ENCODE results near the gene ADGRB2.

ADGRB2 gene, protein sequence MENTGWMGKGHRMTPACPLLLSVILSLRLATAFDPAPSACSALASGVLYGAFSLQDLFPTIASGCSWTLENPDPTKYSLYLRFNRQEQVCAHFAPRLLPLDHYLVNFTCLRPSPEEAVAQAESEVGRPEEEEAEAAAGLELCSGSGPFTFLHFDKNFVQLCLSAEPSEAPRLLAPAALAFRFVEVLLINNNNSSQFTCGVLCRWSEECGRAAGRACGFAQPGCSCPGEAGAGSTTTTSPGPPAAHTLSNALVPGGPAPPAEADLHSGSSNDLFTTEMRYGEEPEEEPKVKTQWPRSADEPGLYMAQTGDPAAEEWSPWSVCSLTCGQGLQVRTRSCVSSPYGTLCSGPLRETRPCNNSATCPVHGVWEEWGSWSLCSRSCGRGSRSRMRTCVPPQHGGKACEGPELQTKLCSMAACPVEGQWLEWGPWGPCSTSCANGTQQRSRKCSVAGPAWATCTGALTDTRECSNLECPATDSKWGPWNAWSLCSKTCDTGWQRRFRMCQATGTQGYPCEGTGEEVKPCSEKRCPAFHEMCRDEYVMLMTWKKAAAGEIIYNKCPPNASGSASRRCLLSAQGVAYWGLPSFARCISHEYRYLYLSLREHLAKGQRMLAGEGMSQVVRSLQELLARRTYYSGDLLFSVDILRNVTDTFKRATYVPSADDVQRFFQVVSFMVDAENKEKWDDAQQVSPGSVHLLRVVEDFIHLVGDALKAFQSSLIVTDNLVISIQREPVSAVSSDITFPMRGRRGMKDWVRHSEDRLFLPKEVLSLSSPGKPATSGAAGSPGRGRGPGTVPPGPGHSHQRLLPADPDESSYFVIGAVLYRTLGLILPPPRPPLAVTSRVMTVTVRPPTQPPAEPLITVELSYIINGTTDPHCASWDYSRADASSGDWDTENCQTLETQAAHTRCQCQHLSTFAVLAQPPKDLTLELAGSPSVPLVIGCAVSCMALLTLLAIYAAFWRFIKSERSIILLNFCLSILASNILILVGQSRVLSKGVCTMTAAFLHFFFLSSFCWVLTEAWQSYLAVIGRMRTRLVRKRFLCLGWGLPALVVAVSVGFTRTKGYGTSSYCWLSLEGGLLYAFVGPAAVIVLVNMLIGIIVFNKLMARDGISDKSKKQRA (N-terminal part only)

DNA sequence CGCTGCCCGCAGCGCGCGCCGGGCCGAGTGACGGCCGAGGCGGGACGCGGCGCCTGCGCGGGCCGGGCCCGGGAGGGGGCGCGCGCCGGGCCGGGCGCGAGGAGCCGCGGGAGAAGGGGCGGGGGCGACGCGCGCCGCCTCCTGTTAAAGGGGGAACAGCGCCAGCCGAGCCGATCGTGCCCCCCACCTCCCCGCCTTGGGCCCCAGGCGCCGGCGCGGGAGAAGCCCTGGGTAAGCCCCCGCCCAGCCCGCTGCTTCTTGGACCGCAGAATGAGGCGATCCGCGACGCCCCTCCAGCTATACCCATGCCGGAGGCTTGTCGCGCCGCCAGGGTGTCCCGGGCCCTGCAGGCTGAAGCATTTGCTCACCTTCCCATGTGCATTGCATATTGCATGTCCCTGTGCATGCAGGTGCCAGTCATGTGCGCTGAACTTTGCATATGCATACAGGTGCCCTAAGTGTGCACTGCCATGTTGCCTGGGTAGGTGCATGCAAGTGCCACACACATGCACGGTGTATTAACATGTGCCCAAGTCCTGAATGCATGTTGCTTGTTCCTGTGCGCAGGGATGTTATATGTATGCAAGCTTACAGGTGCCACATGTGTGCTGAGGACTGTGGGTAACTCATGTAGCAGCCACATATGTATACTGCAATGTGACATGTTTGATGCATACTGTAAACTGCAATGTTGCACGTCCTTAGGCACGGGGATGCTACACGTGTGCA, at the start of gene ADGRB2:
TSS of gene ADGRB2 (minus strand) at position 29 of the 729 bp plus-strand sequence. CDS start 7,119 bp downstream, outside the sequence.
- DNase-seq (ENCODE audit: low spot score) = no peak

DNA sequence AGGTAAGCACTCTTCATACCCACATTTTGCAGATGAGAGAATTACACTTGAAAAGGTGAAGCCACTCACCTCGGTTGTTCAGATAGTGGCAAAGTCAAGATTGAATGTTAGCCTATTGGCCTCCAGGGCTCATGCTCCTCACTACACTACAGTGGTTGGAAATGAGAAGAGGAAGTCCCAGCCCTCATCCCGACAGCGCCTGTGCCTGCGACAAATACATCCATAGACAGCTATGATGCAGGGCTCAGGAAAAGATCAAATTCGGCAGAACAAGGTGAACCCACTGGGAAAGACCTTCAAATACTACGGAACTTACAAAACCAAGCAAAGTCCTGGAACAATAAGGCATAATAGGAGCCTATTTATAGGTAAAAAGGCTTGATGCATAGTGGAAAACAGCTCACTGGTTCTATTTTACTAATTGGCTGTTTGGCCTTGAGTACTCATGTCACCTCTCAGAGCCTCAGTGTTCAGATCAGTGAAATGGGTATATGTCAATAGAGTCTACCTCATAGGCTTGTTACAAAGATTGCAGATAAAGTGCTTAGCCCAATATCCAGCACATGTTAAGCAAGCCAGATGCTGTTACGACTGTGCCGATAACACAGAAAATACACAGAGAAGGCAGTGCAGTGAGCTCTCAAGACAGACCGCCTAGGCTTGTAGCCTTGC, 48.2 kb upstream of the ADGRB2 start:
- no peak for DNase-seq (ENCODE audit: low spot score)

DNA sequence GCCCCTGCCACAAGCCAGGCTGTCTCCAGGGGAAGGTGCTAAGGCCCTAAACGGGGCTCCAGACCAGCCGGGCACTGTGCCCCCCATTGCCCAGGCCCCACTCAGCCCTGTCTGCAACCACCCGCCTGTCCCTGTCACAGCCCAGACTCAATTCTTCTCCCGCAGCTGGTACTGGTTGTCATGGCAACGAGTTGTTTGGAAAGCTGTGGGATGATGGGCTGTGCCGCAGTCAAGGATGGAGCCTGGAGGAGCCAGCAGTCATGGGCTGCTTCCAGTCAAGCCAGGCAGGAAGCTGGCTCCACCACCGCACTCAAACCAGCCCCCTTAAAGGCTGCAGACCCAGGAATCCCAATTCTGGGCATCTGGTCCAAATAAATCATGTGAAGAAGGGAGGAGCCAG, 47.5 kb upstream of the ADGRB2 start:
- no peak for DNase-seq (ENCODE audit: low spot score)

DNA sequence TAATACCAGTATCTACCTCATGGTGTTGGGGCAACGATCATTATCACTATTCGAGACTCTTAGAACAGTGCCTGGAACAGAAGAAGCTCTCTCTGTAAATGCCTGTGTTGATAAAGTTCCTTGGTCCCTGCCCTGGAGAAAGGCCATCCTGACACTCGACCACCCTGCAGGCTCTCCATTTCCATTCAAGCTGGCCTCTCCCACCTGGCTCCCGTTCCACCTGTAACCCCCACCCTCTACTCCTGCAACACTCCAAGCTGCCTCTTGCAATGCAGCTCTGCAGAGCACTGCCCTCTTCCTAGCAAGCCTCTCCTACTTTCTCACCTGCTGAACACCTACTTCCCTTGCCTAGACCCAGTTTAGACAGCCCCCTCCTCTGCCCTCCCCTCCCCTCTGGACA, 45.6 kb upstream of the ADGRB2 start:
- no peak for DNase-seq (ENCODE audit: low spot score)

DNA sequence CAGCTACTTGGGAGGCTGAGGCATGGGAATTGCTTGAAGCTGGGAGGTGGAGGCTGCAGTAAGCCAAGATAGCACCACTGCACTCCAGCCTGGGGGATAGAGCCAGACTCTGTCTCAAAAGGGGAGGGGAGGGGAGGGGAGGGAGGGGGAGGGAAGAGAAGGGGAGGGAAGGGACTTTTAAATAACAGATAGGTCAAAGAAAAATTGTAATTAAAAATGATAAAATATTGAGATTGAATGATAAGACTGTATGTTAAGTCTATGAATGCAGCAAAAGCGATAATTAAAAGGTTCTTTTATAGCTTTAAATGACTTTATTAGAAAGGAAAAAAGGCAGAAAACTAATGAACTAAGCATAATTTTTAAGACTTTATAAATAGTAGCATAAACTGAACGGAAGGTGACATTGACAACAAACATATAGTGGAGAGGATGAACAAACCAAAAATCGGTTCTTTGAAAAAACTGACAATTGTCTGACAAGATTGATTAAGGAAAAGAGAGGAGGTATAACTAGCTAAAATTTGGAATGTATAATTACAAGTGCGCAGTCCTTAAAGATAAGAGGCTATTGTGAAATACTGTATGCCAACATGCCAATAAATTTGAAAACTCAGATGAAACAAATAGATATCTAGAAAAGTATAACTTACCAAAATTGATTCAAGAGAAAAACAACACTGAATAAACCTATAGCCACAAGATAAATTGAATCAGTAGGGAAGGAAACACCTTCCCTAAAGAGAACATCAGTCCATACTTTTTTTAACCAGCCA, 43.3 kb upstream of the ADGRB2 start:
- DNase-seq (ENCODE audit: low spot score) = no peak

DNA sequence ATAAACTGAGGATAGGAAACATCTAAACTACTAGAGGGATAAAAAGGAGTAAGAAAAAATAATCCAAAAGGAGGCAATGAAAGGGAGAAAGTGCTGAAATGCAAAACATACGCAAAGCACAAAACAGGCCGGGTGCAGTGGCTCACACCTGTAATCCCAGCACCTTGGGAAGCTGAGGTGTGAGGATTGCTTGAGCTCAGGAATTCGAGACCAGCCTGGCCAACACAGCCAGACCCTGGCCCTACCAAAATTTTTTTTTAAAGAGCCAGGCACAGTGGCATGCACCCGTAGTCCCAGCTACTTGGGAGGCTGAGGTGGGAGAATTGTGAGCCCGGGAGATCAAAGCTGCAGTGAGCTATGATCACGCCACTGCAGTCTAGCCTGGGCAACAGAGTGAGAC, 41.2 kb upstream of the ADGRB2 start:
- DNase-seq (ENCODE audit: low spot score) = no peak

DNA sequence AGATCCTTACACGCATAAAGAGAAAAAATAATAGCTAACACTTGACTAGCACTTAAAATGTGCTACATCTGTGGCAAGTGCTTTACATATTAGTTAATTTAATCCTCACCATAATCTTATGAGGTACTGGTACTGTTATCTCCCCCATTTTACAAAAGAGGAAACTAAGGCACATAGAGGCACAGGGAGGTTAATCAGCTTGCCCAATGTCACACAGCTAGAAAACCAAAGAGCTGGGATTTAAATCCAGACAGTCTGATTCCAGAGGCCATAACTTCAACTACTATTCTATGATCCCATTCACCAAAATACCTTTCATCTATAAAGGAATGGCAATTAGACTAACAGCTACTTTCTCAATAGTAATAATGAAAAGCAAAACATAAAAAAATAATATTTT, 40.0 kb upstream of the ADGRB2 start:
- no peak for DNase-seq (ENCODE audit: low spot score)

DNA sequence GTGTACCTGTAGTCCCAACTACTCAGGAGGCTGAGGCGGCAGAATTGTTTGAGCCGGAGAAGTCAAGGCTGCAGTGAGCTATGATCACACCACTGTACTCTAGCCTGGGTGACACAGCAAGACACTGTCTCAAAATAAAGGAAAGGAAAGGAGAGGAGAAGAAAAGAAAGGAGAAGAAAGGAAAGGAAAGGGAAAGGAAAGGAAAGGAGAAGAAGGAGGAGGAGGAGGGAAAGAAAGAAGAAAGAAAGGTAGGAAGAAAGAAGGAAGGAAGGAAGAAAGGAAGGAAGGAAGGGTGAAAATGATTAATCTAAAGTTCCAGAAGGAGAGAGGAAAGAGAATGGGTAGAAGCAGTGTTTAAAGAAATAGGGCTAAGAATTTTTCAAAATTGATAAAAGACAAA, 39.5 kb upstream of the ADGRB2 start:
- DNase-seq (ENCODE audit: low spot score) = no peak

DNA sequence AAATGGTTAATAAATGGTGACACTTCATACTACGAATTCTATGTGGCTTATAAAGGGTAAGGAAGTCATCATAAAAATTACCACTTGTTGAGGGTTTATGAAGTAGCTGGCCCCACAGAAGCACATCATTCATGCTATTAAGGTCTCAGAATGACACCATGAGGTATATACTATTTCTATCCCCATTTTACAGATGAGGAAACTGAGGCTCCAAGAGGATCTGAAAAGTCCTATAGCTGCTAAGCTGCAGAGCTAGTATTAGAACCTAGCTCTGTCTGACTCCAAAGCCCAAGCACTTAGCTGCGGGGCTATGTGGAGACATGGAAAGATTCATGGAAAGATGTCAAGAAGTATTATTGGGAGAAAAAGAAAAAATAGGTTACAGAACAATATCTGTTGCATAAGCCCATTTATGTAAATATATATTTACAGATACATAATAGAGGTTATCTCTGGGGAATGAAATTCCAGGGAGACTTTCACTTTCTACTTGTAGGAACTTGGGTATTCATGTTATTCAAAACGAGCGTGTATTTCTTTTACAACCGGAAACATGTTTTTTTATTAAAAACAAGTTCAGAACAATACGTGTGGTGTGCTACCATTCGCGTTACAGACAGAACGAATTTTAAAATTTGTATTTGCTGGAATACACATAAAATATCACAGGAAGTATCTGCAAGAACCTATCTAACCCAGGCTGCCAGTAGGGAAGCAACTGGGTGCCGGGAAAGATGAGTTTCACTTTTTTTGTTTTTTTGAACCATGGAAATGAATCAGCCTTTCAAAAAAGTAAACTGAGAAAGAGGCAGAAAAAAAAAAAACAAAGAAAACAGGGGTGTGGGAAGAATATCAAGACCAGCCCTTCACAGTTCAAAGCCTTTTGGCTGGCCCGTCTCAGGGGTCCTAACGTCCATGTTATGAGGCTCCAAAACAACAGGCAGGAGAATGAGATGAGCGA, 38.3 kb upstream of the ADGRB2 start:
- DNase-seq (ENCODE audit: low spot score) = no peak

DNA sequence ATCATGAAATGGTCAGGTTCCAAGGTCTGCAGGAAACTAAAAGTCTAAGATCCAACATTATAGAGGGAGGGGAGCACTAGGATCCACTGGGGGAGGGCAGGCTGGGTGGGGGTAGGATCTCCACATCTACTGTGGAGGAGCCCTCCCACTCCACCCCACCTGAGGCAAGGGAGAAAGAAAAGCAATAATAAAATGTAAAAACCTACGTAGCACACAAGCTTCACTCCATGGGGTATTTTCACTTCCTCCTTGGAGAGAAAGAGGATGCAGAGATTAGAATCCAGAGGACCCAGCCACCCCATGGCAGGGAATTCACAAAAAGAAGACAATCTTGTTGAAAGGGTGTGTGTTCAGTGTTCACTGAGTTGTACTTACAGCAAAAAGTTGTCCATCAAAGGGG, 37.3 kb upstream of the ADGRB2 start:
- DNase-seq (ENCODE audit: low spot score) = no peak

DNA sequence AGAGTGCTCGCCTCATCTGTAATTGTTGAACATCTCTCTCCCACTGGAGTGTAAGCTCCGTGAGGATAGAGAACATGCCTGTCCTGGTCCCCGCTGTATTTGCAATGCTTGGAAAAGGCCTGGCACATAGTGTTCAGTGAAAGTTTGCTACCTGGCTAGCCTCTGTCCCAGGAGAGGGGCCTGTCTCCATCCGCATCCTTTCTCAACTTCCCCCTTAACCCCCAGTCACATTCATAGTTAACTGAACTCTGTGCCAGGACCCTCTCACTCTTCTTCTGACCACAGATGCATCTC, 36.5 kb upstream of the ADGRB2 start:
- no peak for DNase-seq (ENCODE audit: low spot score)

DNA sequence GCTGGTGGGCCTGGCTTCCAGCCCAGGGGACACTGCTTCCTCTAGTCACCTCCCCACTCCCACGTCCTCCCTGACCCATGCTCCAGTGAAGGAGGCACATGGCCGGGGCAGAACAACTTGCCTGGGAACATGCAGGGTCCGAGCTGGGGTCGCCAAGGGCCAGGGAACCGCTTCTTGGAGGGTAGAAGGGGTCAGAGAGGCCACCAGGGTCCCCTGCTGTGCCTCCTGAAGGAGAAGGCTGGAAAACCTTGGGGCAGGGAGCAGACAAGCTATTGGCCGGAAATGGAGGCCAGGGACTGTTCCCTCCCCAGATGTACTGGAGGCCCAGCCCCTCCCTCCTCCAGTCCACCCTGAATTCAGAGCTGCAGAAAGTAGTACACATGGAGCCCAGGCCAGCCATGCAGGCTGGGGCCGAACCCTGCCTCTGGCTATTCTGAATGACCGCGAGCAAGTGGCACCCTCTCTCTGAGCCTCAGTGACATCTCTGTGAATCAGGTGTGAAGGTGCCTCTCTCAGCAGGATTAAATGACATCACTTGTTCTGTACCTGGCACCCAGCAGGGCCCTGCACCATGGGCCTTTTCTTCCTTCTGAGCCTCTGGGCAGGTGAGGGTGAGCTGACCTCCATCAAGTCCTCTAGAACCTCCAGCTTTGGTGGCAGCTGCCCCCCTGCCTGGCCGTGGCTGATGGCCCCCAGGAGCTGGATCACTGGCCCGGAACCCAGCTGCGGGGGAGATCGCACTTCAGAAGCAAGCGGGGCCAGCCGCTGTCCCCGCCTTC, 35.9 kb upstream of the ADGRB2 start:
- no peak for DNase-seq (ENCODE audit: low spot score)

DNA sequence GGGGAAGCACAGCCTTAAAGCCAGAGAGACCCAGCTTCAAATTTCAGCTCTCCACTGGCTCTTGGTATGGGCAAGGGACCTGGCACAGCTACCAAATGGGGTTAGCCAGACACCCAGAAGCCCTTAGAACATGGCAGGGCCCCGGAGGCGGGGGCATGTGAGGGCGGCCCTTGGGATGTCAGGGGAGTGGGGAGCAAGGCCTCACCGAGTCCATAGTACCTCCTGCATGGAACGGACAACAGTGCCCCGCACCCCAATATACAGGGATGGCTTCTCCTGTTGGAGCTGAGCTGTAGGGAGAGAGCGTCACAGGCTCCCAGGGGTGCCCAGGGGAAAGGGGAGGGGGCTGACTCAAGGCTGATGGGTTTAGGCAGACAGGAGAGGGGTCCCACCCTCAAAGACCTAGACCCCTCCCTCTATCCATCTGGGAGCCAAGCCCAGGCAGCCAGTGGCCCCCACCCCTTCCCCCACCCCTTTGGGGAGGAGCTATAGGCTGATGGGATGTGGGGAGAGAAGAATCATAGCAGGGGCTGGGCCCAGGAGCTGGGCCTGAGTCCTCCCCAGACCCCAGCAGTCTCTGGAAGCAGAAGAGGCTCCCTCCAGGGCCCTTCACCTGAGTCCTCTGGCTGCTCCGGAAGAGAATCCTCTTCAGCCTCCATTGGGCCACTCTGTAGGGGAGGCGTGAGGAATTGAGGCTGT, 35.2 kb upstream of the ADGRB2 start:
- peak; percentile 62 for DNase-seq (ENCODE audit: low spot score)

DNA sequence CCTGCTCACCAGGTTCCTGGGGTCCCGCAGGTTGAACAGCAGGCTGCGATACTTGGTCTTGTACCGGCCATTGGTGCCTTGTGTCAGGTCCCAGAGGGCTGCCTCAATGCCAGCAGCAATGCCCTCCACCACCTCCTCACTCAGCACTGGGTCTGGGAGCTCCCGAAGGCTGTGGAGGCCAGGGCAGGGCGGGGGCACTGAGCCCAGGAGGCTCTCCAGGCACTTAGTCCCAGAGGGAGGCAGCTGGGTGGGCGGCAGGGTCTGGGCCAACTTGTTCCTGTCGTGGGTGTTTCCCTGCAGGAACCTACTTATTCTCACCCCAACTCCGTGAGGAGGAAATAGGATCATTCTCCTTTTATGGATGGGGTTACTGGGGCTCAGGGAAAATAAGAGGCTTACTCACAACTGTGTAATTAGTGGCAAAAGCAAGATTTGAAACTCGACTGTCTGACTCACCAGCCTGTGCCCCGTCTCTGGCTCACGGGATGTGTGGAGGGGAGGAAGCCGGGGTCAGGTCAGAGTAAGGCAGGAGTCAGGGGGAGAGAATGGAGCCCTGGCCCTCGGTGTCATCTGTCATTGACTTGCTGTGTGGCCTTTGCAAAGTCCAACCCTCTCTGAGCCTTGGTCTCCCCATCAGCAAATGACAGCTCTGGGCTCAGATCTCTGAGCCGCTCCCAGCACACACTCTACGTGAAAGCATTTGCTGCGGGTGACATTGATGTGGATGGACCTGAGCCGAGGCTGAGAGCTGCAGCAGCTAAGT, 34.5 kb upstream of the ADGRB2 start:
- peak; percentile 64 for DNase-seq (ENCODE audit: low spot score)

DNA sequence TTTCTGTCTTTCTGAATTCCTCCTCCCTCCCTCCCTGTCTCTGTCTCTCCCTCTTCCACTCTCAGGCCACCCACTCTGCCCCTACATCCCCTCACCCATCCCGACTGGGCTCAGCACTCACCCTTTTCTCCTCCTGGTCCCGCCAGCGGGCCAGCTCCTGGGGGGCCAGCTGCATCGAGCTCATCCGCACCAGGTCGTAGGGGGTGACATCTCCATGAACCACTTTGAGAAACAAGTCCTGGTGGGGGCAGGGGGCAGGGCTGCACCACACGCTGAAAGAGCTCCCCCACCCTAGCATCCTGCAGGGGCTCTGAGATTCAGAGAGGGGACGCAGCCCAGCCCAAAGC, 33.9 kb upstream of the ADGRB2 start:
- peak; percentile 62 for DNase-seq (ENCODE audit: low spot score)

DNA sequence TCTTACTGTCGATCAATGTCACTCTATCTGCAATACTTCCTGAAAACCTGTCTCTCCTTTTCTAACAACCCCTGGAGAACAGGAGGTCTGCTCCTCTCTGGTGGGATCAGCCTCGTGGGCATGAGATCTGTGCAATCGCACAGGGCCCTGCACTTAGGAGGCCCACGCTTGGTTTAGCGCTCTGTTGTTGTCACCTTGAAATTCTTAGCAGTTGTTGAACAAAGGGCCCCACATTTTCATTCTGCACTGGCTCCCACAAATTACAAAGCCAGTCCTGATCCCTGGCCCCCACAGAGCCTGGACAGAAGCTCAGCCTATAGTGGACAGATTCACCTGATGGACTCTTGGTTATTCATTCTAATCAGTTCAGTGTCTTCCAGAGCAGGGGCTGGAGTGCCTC, 33.1 kb upstream of the ADGRB2 start:
- DNase-seq (ENCODE audit: low spot score) = no peak

DNA sequence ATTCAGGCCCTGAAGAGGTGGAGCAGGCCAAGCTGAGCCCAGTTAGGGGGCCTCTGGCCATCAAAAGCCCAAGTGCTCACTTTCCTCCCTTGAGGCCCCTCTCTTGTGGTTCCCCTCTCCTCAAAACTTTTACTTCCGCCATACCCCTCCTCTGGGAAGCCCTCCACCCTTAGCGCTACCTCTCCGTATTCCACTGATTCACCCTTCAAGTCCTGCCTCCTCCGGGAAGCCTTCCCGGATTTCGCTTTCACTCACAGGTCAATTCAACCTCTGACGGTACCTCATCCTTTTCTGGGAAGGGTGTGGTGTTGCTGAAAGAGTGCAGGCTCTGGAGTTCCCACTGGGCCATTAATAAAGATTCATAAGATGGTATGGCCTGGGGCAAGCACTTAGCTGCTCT, 32.6 kb upstream of the ADGRB2 start:
- peak; percentile 31 for DNase-seq (ENCODE audit: low spot score)
